22Rv1 (cell line): ENCODE data around the gene TMEM82.

ENCODE experiments used
- H3K27ac ChIP-seq: fragments of 450-650 bp; 2 replicates; pipeline ENCODE4 v1.5.1; 2017
- CTCF ChIP-seq: fragments of 450-650 bp; IDR thresholded peaks from 2 replicates; pipeline ENCODE4 v1.5.1; 2017; ENCODE audit warnings: mild to moderate bottlenecking
- ZFX ChIP-seq: fragments of 450-650 bp; IDR thresholded peaks from 2 replicates; pipeline ENCODE4 v1.6.1; 2017; ENCODE audit warnings: antibody characterized with exemption, borderline replicate concordance

Gene TMEM82

GRCh38 chr1:15771836-15772515 is 29.7 kb downstream of the TMEM82 start:
- TF ChIP-seq ZFX = no peak
- TF ChIP-seq CTCF = no peak
- no peak overlapping the region for H3K27ac ChIP-seq

GRCh38 chr1:15775706-15776105 is 33.4 kb downstream of the TMEM82 start:
- no peak overlapping the region for H3K27ac ChIP-seq
- TF ChIP-seq ZFX = no peak
- TF ChIP-seq CTCF = no peak

- TF ChIP-seq ZFX (no peak), CTCF (no peak)
- no peak overlapping the region for H3K27ac ChIP-seq
These were observed 35.8 kb downstream of the TMEM82 start for GRCh38 chr1:15777909-15778707.

- no peak for TF ChIP-seq CTCF
- no peak for TF ChIP-seq ZFX
- H3K27ac ChIP-seq = no peak overlapping the region
These were observed 43.4 kb downstream of the TMEM82 start for GRCh38 chr1:15785683-15786082.

- H3K27ac ChIP-seq = no peak overlapping the region
- TF ChIP-seq ZFX (no peak), CTCF (no peak)
These were observed 44.3 kb downstream of the TMEM82 start for GRCh38 chr1:15786581-15786980.

GRCh38 chr1:15788624-15789301 is 46.5 kb downstream of the TMEM82 start:
- TF ChIP-seq ZFX = no peak
- no peak overlapping the region for H3K27ac ChIP-seq

- H3K27ac ChIP-seq = peak overlapping the region; percentile 90
- TF ChIP-seq CTCF (no peak), ZFX (no peak)
These were observed 53.8 kb downstream of the TMEM82 start for GRCh38 chr1:15796086-15796462.
